Stomach (tissue), 4 donors: ENCODE results near the gene EXOC3L2.

ENCODE experiments used
- CTCF ChIP-seq, 7 experiments: fragments of 450-650 bp in 4 of 7; fragments of 200-600 bp in 3 of 7; sonication (generic) in 3 of 7; IDR thresholded peaks; one replicate each; pipeline ENCODE4 v1.5.1; 2016 to 2019; ENCODE audit warnings: antibody characterized with exemption in 7 of 7, control low read depth in 2 of 7, mild to moderate bottlenecking in 1 of 7
- EP300 ChIP-seq: sonication (generic); formaldehyde crosslinking; IDR thresholded peaks from one replicate; pipeline ENCODE4 v1.6.1; 2017; ENCODE audit warnings: antibody characterized with exemption
- POLR2AphosphoS5 ChIP-seq, 3 donors: sonication (generic); formaldehyde crosslinking; IDR thresholded peaks; one replicate each; pipeline ENCODE4 v1.6.1; 2016; ENCODE audit warnings: antibody characterized with exemption in 3 of 3

- no peak for TF ChIP-seq EP300
- no peak for TF ChIP-seq CTCF (IDR thresholded peaks at IDR 0.05)
- no peak for TF ChIP-seq POLR2AphosphoS5 (IDR thresholded peaks at IDR 0.05)
Measured at GRCh38 chr19:45218911-45219743, 26.1 kb downstream of the EXOC3L2 start.
